B cell (primary cell): Measurements from ENCODE around the gene OVCA2. TPM values are rescaled to one million over a fixed set of nuclear protein-coding genes. Genes with fewer than 3 reads are reported as not detected.

Experiments
- ATAC-seq: fragments of 200-7000 bp; cut with Tn5 transposase; one replicate; pipeline ENCODE4 v1.10.0; 2021; ENCODE audit warnings: low read depth, mild to moderate bottlenecking, moderate number of reproducible peaks, moderate library complexity
- CTCF ChIA-PET: fragments of 350-600 bp; sonication (Branson Sonifier 250); formaldehyde crosslinking; loops from one replicate; lab custom pipeline; 2021; ENCODE audit warnings: antibody characterized with exemption, inconsistent platforms; lab: Charles Lee
- POLR2A ChIA-PET: fragments of 350-600 bp; sonication (Branson Sonifier 250); formaldehyde crosslinking; loops from one replicate; lab custom pipeline; 2021; ENCODE audit warnings: antibody characterized with exemption; lab: Charles Lee
- DNase-seq: peaks from one replicate; pipeline ENCODE4 v3.0.0; 2013
- H2AFZ ChIP-seq: 2 replicates; pipeline ENCODE4 v1.6.1; 2012; ENCODE audit warnings: mild to moderate bottlenecking, low read depth, low read length; ENCODE audit not compliant: insufficient read depth, poor library complexity, severe bottlenecking
- H3K27ac ChIP-seq, 2 donors: 1 replicate in 1 of 2; 2 replicates in 1 of 2; pipeline ENCODE4 v1.5.1; 2012 to 2013; ENCODE audit warnings: low read length in 2 of 2, mild to moderate bottlenecking in 2 of 2, moderate library complexity in 1 of 2
- H3K27me3 ChIP-seq, 4 experiments: fragments of 200-600 bp in 1 of 4; sonication (generic) in 1 of 4; replicated peaks in 1 of 4; 1 replicate in 2 of 4; 2 replicates in 2 of 4; pipeline versions ENCODE4 v1.6.1 to v1.7.0; 2013 to 2016; ENCODE audit warnings: low read length in 3 of 4, mild to moderate bottlenecking in 2 of 4, mixed read lengths in 1 of 4, moderate library complexity in 1 of 4; ENCODE audit not compliant: insufficient read depth in 4 of 4, control insufficient read depth in 3 of 4; ENCODE audit errors: control extremely low read depth in 1 of 4
- H3K36me3 ChIP-seq, 2 experiments: replicated peaks in 1 of 2; 1 replicate in 1 of 2; 2 replicates in 1 of 2; pipeline versions ENCODE4 v1.6.1 to v1.7.1; 2013; ENCODE audit warnings: low read length in 1 of 2; ENCODE audit not compliant: insufficient read depth in 2 of 2, control insufficient read depth in 1 of 2; ENCODE audit errors: control extremely low read depth in 1 of 2, extremely low read depth in 1 of 2
- H3K4me1 ChIP-seq, 2 donors: fragments of 200-600 bp in 1 of 2; sonication (generic) in 1 of 2; 1 replicate in 1 of 2; 2 replicates in 1 of 2; pipeline versions ENCODE4 v1.5.1 to v1.6.1; 2013 to 2017; ENCODE audit warnings: low read length in 2 of 2; ENCODE audit not compliant: control insufficient read depth in 2 of 2, insufficient read depth in 2 of 2
- H3K4me2 ChIP-seq: replicated peaks from 2 replicates; pipeline ENCODE3; 2012; ENCODE audit warnings: mild to moderate bottlenecking, low read depth, low read length; ENCODE audit not compliant: poor library complexity, severe bottlenecking
- H3K4me3 ChIP-seq, 5 experiments: fragments of 200-600 bp in 1 of 5; sonication (generic) in 1 of 5; 1 replicate in 3 of 5; 2 replicates in 2 of 5; pipeline versions ENCODE4 v1.5.1 to v1.7.0; 2011 to 2016; ENCODE audit warnings: low read length in 4 of 5, mild to moderate bottlenecking in 4 of 5, low read depth in 2 of 5, control low read depth in 1 of 5, moderate library complexity in 1 of 5; ENCODE audit not compliant: insufficient read depth in 1 of 5; ENCODE audit errors: control extremely low read depth in 1 of 5, extremely low read depth in 1 of 5
- H3K79me2 ChIP-seq: fragments of 200-600 bp; sonication (generic); one replicate; pipeline ENCODE4 v1.6.0; 2016; ENCODE audit warnings: low read length; ENCODE audit not compliant: control insufficient read depth, insufficient read depth
- H3K9ac ChIP-seq: fragments of 200-600 bp; sonication (generic); 2 replicates; pipeline ENCODE4 v1.6.1; 2017; ENCODE audit warnings: mild to moderate bottlenecking, low read length, moderate library complexity
- H3K9me3 ChIP-seq, 3 donors: one replicate each; pipeline versions ENCODE4 v1.6.1 to v1.7.1; 2013; ENCODE audit warnings: low read length in 2 of 3; ENCODE audit not compliant: control insufficient read depth in 2 of 3, insufficient read depth in 1 of 3; ENCODE audit errors: control extremely low read depth in 1 of 3
- H4K20me1 ChIP-seq: 2 replicates; pipeline ENCODE4 v1.6.0; 2012; ENCODE audit warnings: mild to moderate bottlenecking, low read length; ENCODE audit not compliant: insufficient read depth, control insufficient read depth, poor library complexity, severe bottlenecking
- H3K27ac Mint-ChIP-seq: one replicate; pipeline ENCODE4 v1.8.0; 2021; ENCODE audit warnings: mixed read lengths
- H3K27me3 Mint-ChIP-seq: one replicate; pipeline ENCODE4 v1.8.0; 2021; ENCODE audit warnings: mixed read lengths
- H3K4me1 Mint-ChIP-seq: one replicate; pipeline ENCODE4 v1.8.0; 2021; ENCODE audit warnings: mixed read lengths
- H3K4me3 Mint-ChIP-seq: one replicate; pipeline ENCODE4 v1.8.0; 2021; ENCODE audit warnings: mixed read lengths
- H3K9me3 Mint-ChIP-seq: one replicate; pipeline ENCODE4 v1.8.0; 2022; ENCODE audit warnings: mixed read lengths; ENCODE audit not compliant: insufficient read depth
- EZH2 ChIP-seq: IDR thresholded peaks from 2 replicates; pipeline ENCODE4 v1.6.1; 2012; ENCODE audit warnings: borderline replicate concordance, low read depth, mild to moderate bottlenecking, moderate library complexity, low read length; ENCODE audit not compliant: insufficient read depth, poor library complexity, severe bottlenecking
- WGBS: methylation state at CpG from one replicate; pipeline ENCODE4 v1.1.5; 2013; ENCODE audit warnings: missing lambda C conversion rate; ENCODE audit not compliant: insufficient coverage; 5-methylcytosine and 5-hydroxymethylcytosine counted together
- intact Hi-C: fragments of 100-400 bp; cut with micrococcal nuclease; formaldehyde crosslinking; loops from one replicate; pipeline ENCODE4 v1.10.0; 2022
- polyA plus RNA-seq: library from polyadenylated mRNA; depleted of rRNA; stranded (reverse); fragments of >200 nt; gene quantifications from 2 replicates; pipeline ENCODE4 v1.2.3, GENCODE V29; 2012
- total RNA-seq, 2 donors: library from RNA; stranded (reverse); fragments of 120-200 nt in 1 of 2; gene quantifications; 1 replicate in 1 of 2; 2 replicates in 1 of 2; pipeline versions ENCODE4 v1.2.3 to v1.2.4, GENCODE V29; 2013 to 2022
- TF ChIP-seq, protein P1 (sequence below): fragments of 200-600 bp; IDR thresholded peaks from one replicate; pipeline ENCODE4 v1.8.0; 2022; ENCODE audit warnings: antibody characterized with exemption, mild to moderate bottlenecking

Gene OVCA2
- total and polyA plus RNA-seq, 2 donors (not counting 1 experiment from before 2014, with no cell fraction given): 23.2 to 43.9 TPM

DNA sequence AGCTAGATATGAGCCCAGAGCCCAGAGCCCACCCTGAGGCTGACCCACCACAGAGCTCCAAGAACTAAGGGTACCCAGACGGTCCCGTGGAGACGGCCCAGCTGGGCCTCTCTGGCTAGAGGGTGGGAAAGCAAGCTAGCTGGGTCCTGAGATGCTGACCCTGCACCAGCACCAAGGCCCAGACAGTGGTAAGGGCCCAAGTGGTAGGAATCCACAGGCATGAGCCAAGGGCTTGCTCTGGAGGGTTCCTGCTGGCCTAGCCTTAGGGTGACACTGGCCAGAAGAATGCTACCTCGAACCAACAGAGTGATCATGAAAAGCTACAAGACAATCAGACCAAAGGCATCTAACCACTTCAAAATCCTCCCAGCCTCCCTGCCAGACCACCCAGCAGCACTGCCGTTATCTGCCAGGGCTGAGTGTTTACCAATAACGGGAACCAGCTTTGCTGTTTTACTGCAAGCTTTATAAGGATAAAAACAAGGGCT, 26.3 kb downstream of the OVCA2 start:
- Histone ChIP-seq H3K4me2 (no peak overlapping the region), H3K36me3 (peaks cover 2 to 21% of the 10 kb centered on the region in 2 experiments), H3K4me1 (peaks cover 20 to 46% of the 10 kb centered on the region in 2 donors), H3K79me2 (no peaks in the 10 kb centered on the region), H3K9me3 (no peaks in the 10 kb centered on the region), H3K27ac (no peak overlapping the region), H3K4me3 (no peak overlapping the region), H3K27me3 (no peaks in the 10 kb centered on the region), H3K9ac (no peak overlapping the region), H4K20me1 (no peaks in the 10 kb centered on the region), H2AFZ (no peak overlapping the region)
- ChIA-PET CTCF (interaction anchor here (0.7 to 5.4 kb wide), 3 partner anchors 9 to 177 kb away, joined by 3 to 28 read pairs (median 3); partner anchors contain the start of gene HIC1), POLR2A (interaction anchor here (0.5 kb wide), 1 partner anchor 226 kb away, joined by 3 read pairs; no protein-coding TSS in a partner anchor)
- DNase-seq (no peak), ATAC-seq (no peak)
- no peaks in the 10 kb centered on the region for H3K27me3 Mint-ChIP-seq
- no peaks in the 10 kb centered on the region for H3K9me3 Mint-ChIP-seq
- H3K4me1 Mint-ChIP-seq: peaks cover 50% of the 10 kb centered on the region
- no peak overlapping the region for H3K4me3 Mint-ChIP-seq
- WGBS: 75% methylated on average over 6 of the region's 6 CpGs
- intact Hi-C loops: no loop called here
- no peak for TF ChIP-seq EZH2
- TF ChIP-seq, protein P1, sequence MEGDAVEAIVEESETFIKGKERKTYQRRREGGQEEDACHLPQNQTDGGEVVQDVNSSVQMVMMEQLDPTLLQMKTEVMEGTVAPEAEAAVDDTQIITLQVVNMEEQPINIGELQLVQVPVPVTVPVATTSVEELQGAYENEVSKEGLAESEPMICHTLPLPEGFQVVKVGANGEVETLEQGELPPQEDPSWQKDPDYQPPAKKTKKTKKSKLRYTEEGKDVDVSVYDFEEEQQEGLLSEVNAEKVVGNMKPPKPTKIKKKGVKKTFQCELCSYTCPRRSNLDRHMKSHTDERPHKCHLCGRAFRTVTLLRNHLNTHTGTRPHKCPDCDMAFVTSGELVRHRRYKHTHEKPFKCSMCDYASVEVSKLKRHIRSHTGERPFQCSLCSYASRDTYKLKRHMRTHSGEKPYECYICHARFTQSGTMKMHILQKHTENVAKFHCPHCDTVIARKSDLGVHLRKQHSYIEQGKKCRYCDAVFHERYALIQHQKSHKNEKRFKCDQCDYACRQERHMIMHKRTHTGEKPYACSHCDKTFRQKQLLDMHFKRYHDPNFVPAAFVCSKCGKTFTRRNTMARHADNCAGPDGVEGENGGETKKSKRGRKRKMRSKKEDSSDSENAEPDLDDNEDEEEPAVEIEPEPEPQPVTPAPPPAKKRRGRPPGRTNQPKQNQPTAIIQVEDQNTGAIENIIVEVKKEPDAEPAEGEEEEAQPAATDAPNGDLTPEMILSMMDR: no peak
- no peak overlapping the region for H3K27ac Mint-ChIP-seq

DNA sequence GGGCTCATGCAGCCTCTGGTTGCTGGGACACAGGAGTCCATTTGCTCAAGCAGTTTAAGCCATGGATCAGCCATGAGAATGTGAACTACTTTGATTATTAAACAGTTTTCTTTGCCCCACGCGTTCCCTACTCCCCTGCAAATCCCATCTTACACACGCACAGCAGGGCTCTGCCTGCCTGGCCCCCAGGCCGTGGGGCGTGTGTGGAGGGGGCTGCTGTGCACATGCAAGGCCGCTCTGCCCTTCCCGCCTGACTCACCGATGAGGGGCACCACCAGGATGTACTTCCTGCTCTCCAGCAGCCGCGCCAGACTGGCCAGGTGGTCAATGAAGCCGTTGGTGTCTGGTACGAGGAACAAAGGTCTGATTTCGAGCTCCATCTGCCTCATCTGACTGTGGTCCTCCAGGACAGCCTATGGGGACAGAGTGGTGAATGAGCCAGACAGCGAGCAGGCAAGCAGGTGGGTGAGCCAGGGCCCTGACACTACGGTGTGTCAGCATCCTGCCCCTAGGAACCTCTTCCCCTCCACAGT, 26.8 kb downstream of the OVCA2 start:
- Mint-ChIP-seq H3K27me3 (no peaks in the 10 kb centered on the region), H3K27ac (no peak overlapping the region), H3K9me3 (no peaks in the 10 kb centered on the region), H3K4me3 (no peak overlapping the region), H3K4me1 (peaks cover 46% of the 10 kb centered on the region)
- H3K27ac ChIP-seq: no peak overlapping the region
- H3K4me3 ChIP-seq: no peak overlapping the region
- whole genome bisulfite sequencing: 63% methylated on average over 15 of the region's 15 CpGs
- peaks cover 18 to 42% of the 10 kb centered on the region in 2 donors for H3K4me1 ChIP-seq
- H3K36me3 ChIP-seq: peaks cover 2 to 21% of the 10 kb centered on the region in 2 experiments
- H3K79me2 ChIP-seq: no peaks in the 10 kb centered on the region
- no peak overlapping the region for H3K9ac ChIP-seq
- intact Hi-C loops: no loop called here
- H2AFZ ChIP-seq: no peak overlapping the region
- CTCF ChIA-PET: interaction anchor here (0.7 to 5.4 kb wide), 3 partner anchors 10 to 176 kb away, joined by 3 to 28 read pairs (median 3); partner anchors contain the start of gene HIC1
- POLR2A ChIA-PET: interaction anchor here (0.5 kb wide), 1 partner anchor 225 kb away, joined by 3 read pairs; no protein-coding TSS in a partner anchor
- H4K20me1 ChIP-seq: no peaks in the 10 kb centered on the region
- ATAC-seq (no peak), DNase-seq (no peak)
- H3K9me3 ChIP-seq: no peaks in the 10 kb centered on the region
- TF ChIP-seq, protein P1: no peak
- TF ChIP-seq EZH2: no peak
- H3K4me2 ChIP-seq: no peak overlapping the region
- H3K27me3 ChIP-seq: no peaks in the 10 kb centered on the region
